ENCODE measurements around the gene PRDX2.

Gene PRDX2

DNA sequence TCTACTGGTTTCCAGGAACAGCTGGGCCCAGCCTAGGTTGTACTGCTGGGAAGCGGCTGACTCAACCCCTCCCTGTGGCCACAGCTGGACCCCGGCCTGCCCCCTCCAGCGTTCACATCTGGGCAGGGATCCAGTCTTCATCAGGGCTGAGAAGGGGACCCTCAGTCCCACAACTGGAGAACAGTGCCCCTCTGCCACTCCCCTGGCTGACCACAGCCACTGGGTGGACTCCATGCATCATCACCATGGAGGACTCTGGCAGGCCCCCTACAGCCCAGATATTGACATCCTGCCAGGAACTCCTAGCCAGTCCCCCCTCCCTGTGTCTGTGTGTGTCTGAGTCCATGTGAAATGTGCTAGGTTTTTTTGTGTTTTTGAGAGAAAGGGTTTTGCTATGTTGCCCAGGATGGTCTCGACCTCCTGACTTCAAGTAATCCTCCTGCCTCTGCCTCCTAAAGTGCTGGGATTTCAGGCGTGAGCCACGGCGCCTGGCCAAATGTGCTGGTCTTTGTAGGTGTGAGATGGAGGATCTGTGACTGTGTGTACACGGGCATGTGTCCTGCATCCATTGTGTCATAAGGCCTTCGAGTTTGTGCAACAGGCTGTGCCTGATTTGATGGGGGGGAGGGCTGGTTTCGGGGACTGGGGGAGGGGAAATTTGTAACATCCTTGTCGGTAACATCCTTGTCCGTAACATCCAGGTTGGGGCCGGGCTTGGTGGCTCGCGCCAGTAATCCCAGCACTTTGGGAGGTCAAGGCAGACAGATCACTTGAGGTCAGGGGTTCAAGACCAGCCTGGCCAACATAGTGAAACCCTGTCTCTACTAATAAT, 22.2 kb downstream of the PRDX2 start:
- peak; percentile 68 for DNase-seq

DNA sequence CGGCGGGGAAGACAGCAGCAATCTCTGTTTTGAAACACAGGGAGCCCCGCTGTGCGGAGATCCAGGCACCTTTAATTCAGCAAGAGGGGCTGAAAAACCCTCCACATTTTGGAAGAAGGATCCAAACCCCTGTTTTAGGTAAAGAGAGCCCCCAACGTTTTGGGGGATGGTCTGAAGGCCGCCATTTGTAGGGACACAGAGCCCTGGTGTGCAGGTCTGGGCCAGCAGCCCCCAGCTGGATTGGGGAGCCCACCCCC, 22.8 kb downstream of the PRDX2 start:
- DNase-seq, result no peak

DNA sequence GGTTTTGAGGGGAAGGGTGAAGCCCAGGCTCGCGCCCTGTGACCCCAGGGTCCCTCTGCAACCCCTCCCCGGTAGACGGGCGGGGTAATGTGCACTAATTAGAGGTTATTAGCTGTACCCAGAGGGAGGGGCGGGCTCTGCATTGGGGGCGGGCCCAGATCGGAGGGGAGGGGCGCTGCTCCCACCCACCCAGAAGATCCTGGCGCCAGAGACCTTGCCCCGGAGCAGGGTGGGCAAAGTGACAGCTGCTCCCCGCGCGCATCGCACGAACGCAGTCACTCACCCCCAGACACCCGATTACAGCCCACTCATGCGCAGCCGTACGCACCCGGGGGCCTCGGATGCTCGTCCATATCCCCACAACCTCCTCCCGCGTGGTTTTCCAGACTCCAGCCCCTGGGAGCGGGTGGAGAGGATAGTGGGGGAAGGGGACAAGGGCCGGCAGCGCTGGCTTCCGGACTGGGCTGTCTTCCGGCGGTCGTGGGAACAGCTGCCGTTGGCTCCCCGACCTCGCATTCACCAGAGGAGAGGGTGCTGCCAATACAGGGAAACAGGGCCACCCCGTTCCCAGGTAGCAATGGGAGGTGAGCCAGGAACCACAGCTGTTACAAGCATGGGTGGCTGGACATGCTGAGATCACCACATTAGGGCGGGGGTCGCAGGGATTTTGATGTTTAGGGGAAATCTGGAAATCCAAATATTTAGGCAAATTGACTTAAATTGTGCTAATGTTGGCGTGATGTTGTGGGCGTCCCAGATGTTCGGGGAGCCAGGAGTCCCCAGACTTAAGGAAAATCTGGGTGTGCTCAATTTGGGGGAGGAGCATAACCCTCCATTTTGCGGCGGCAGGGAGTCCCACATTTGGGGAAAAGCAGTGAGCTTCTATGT, 23.3 kb downstream of the PRDX2 start:
- peak; percentile 58 for DNase-seq

DNA sequence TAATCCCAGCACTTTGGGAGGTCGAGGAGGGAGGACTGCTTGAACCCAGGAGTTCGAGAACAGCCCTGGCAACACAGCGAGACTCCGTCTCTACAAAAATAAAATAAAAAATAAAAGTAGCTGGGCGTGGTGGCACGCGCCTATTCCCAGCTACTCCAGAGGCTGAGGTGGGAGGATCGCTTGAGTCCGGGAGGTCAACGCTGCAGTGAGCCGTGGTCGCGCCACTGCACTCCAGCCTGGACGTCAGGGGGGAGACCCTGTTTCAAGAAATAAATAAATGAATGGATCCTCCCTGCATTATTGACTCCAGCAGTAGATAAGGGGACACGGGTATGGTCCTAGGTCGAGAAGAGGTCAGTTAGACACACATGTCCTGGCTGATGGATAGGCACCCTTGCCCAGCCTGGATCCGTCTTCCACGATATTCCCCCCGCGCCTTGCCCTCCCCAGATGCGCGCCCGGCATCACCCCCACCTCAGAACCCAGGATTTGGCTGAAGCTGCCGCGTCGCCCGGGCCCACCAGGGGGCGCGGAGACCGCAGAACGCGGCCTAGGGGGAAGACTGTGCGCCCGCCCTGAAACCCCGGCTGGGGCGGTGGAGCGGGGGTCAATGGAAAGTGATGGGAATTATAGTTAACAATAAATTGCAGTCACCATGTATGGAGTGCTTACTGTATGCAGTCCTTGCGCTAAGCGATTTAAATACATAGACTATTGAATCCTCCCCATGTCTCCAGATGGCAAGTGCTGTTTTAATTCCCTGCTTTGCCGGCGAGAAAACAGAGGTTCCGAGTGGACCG, 24.2 kb downstream of the PRDX2 start:
- peak; percentile 81 for DNase-seq

DNA sequence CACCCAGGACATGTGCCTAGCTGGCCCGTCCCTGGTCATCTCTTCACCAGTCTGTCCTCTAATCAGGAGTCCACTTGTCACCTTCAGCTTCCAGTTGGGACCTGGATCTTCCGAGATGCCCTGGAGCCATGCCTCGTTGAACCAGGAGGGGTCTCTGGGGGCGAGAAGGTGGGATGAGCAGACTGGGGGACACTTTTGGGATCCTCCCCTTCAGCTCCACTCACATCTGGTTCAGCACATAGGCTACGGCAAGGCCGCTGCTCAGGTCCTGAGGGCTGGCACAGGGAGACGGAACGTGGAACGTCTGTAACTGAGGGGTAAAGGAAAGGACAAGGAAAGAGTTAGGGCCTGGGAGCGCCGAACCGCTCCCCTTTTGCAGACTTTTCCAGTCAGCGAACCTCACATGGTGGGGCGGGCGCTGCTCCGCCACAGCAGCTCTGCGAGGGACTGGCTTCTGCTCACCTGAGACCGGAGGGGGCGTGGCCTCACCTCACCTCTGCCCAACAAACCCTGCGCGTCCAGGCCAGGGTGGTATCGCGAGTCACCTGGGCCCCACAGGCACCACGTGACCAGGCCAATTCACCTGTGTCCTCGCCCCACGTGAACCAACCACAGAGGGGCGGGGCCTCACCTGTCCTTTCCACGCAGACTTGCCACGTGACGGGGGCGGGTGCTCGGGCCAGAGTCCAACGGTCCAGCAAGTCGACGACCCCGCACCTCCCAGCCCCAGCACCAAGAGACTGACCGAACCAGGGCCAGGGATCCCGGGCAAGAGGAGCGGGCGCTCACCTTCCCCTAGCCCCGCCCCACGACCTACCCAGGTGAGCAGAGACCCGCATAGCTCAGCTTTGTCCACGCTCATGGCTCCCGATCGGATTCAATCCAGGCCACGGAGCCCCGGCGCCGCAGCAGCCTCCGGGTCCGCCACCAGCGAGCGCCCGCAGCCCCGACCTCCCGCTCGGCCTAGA, 26.7 kb downstream of the PRDX2 start, which contains the start of gene HOOK2:
TSS of gene HOOK2 (minus strand) at position 965 of the 968 bp plus-strand sequence. CDS start at position 862, 103 bp downstream.
- DNase-seq, result no peak

DNA sequence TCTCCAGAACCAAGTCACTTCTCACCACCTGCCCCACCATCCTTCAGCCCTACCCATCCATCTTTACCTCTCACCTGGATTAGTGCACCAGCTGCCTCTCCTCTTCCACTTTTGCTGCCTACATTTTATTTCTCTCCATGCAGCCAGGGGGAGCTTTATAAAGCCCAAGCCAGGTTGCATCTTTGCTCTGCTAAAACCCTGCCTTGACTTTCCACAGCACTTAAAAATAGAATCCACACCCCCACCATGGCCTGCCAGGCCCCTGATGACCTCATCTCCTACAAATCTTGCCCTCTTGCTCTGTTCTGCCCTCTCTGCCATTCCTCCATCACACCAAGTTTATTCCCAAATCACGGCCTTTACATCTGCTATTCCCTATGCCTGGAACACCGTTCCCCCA, 28.0 kb downstream of the PRDX2 start:
- peak; percentile 26 for DNase-seq

DNA sequence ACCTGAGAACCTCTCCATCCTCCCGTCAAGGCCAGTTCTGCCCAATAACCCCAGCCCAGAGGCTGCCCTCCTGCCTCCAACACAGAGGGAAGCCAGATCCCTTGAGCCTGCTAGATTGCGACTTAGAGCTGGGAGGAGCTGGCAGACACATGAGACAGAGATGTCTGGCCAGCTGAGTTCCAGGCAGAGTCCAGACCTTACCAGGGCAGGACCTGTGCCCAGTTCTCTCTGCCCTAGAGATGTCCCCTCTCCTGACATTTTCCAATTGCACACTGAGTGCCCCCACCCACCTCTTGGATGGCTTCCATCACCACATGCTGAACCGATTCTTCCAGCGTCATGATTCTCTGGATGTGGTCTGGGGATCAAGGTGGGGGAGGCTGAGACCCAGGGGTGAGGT, 29.3 kb downstream of the PRDX2 start:
- DNase-seq, result no peak

DNA sequence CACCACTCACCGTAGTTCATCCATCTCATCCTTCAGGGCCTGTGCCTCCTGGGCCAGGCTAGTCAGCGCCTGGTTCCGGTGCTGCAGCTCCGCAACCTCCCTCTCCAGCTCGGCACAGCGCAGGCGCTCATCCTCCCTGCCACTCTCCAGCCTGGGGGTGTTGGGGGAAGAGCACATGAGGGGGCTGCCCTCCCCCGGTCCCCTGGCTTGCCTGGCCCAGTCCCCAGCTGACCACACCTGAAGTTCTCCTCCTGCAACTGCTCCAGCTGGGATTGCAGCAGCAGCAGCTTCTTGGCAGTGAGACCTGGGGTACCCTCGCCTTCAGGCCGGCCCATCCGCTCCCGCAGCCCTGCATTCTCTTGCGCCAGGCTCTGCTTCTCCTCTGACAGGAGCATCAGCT, 30.7 kb downstream of the PRDX2 start:
- no peak for DNase-seq

DNA sequence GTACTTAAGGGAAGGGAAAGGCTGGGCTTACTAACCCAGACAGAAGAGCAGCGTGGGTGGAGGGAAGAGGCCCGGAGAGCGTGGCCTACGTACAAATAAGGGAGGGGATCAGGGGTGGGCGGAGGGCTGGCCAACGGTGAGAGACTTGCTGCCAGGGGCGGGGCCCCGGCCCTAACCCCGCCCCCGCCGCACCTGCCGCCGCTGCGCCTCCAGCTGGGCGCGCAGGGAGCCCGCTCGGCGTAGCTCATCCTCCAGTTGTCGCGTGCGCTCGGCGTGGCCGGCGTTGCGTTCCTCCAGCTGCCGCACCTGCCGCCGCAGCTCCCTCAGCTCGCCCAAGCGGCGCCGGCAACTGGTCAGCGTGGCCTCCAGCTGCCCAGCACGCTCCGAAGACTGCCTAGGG, 31.9 kb downstream of the PRDX2 start:
- no peak for DNase-seq

DNA sequence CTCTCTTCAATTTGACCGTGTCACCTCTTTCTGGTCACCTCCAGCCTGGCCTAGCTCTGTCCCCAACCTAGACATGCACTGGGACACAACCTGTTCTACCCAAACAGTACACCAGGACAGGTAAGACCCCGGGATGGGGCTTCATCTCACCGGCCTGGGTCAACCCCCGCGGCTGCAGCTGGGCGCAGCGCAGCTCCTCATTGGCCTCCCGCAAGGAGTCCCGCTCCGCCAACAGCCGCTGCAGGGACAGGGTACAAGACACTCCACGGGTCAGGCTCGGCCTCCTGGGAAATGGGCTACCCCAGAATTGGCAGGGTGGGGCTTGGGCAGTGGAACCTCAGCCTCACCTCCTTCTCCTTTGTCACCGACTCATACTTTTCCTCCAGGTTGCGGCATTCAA, 33.9 kb downstream of the PRDX2 start:
- DNase-seq, result no peak

DNA sequence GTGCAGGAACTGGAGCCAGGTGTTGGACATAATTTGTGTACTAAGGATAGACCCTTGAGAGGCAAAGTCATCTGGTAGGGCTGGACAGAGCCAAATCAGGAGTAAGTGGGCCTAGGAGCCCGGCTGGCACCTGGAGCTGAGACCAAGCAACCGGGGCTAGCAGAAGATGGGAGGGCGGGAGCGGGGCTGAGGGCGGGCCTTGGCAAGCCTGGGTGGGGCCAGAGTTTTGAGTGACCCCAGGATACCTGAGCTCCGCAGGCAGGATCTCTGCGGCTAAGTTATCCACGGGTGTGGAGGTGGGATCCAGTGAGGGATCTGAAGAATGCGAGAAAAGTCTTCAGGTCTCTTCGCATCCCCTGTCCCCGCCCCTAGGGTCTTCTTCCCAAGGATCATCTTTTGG, 34.5 kb downstream of the PRDX2 start:
- no peak for DNase-seq

DNA sequence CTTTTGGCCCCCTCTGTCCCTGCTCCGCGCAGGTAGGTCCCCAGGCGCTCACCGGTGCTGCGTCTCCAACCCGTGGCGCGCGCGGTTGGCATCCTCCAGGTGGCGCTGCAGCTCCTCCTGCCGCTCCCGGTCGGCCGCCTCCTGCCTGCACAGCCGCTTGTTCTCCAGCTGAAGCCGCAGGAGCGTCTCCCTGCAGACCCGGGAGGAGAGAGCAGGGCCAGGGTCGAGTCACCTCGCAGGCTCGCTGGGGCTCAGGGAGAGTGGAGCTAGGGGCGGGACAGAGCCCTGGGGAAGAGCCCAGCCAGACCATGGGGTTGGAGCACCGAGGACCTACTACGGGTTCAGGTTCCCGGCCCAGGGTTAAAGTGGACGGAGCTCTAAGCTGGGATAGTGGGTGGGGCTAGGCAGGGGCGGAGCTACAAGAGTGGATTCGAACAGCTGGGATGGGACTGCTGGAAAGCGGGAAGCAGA, 35.5 kb downstream of the PRDX2 start:
- no peak for DNase-seq

DNA sequence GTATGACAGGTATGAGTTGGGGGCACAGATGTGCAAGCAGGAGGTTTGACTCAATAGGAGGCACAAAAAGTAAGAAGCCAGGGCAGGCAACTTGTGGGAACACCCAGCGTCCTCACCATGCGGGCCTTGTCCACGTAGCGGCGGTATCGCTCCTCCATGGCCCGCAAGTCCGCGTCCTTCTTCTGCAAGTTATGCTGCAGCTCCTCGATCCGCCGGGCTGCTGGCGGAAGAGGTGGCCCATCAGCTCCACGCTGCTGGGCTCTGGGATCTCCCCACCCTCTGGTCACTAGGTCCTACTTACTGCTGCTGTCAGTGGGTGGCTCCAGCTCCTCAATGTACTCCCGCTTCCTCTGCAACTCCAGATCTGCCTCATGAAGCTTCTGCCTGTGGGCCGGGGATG, 36.9 kb downstream of the PRDX2 start:
- DNase-seq, result no peak

DNA sequence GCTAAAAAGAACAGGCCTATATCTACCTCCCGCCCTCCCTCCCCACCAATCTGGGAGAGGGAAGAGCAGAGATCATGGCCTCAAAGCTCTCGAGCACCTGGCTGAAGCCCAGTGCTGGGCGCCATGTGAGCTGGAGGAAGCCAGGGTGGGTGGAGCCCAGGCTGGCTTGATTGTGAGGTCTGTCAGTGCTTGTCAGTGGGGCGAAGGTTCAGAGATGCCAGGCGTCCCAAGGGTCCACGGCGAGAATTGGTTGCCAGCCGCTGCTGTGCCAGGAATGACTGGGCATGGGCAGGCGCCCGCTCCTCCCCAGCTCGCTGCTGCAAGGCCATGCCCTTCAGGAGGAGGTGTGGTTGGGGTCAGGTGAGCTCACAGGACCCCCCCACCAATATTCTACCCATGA, 38.5 kb downstream of the PRDX2 start:
- DNase-seq, result no peak

DNA sequence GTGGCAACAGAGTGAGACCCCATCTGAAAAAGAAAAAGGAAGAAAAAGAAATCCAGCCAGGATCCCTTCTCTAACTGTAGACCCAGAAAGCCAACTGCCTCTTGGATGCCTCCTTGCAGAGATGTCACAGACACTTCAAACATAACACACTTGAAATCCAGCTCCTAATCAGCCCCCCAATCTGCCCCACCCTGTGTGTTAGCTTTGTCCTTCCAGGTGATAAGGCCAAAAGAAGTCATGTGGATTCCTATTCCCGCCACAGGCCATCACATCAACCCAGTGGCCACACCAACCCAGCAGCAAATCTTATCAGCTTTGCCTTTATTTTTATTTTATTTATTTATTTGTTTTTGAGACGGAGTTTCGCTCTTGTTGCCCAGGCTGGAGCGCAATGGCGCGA, 41.9 kb downstream of the PRDX2 start:
- DNase-seq, result no peak

DNA sequence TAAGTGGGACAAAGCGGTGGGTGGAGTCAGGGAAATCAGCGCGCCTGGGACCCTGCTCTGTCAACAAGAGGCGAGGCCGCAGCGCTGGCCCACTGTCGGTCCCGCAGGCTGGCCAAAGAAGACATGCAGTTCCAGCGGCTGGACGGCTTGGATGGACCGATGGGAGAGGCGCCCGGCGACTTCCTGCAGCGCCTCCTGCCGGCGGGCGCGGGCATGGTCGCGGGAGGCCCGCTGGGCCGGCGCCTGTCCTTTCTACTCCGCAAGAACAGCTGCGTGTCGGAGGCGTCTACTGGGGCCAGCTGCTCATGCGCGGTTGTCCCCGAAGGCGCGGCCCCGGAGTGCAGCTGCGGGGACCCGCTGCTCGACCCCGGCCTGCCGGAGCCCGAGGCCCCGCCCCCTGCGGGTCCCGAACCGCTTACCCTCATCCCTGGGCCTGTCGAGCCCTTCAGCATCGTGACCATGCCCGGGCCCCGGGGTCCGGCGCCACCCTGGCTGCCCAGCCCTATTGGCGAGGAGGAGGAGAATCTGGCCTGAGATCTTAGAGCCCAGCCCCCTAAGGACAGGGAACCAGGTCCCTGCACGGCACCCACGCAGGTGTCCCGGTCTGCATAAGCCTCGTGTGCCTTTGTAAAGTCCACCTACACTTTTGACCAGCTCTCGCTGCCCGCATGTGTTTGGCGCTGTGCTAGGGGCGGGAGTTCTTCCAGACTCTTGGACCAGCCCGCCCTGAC, 43.9 kb downstream of the PRDX2 start:
- DNase-seq, result peak; percentile 79

DNA sequence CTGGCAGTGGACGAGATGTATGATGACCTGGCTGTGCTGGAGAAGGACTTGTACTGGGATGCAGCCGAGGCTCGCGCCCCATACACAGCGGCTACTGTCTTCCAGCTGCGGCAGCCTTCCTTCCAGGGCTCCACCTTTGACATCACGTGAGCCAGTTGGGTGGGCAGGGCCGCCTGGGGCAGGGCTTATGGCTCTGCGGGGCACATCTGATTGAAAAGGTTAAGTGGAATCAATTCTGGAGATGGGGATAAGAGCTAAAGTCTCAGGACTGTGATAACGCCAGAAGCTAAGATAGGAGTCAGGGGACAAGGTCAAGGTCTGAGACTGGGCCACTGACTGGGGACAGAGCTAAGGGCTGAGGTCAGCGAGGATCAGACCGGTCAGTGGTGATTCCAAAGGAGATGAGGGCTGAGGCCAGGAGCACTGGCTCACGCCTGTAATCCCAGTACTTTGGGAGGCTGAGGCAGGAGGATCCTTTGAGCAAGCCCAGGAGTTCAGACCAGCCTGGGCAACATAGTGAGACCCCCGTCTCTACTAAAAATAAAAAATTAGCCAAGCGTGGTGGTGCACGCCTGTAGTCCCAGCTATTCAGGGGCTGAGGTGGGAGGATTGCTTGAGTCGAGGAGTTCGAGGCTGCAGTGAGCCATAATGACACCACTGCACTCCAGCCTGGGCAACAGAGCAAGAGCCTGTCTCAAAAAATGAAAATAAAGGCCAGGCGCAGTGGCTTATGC, 45.3 kb downstream of the PRDX2 start:
- DNase-seq, result no peak

DNA sequence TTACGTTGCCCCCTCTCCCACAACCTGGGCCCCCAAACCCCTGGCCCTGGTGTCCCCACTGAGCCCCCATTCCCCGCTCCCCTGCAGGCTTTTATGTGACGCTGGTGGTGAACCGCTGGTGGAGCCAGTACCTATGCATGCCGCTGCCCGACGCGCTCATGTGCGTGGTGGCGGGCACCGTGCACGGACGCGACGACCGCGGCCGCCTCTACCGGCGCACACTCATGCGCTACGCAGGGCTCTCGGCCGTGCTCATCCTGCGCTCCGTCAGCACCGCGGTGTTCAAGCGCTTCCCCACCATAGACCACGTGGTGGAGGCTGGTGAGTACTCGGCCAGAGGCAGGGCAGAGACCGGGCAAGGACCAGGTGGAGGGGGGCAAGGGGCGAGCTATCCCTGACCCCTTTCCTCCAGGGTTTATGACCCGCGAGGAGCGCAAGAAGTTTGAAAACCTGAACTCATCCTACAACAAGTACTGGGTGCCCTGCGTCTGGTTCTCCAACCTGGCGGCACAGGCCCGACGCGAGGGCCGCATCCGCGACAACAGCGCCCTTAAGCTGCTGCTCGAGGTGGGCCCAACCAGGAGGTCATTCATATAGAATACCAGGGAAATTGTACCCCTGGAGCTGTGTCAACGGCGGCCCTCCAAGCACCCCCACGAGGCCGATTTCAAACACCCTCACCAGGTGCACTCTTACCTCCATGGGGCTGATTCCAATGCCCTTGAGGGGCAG, 47.0 kb downstream of the PRDX2 start:
- no peak for DNase-seq

DNA sequence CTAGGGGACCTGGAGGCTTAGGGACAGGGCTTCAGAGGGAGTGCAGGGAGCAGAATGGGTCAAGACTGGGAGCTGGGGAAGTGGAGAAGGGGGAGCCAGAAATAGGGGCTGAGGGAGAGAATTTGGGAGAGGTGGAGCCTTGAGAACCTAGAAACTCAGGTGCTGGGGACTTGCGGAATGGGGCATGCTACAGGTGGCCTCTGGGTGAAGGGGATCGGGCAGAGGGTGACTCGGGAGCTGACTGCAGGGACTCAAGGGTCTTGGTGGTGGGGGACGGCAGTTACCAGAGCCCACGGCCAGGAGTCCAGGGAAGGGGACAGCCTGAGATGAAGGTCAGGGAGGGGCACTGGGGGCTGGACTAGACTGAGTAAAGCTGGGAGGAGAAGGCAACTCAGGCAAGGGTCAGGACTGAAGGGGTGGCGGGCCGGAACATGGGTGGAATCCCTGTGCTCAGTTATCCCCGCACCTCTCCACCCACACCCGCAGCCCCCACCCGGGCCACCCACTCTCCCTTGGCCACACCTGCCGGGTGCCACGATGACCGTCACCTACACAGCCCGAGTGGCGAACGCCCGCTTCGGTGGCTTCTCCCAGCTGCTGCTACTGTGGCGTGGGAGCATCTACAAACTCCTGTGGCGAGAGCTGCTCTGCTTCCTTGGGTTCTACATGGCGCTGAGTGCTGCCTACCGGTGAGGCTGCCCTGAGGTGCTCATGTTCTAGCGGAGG, 49.4 kb downstream of the PRDX2 start:
- DNase-seq, result no peak

All from OCI-M1 (cell line).